GM21447 (cell line): ENCODE data around the gene LEMD2.

Experiments
- ATAC-seq: cut with Tn5 transposase; IDR thresholded peaks from one replicate; pipeline ENCODE4 v1.9.1; 2021; ENCODE audit not compliant: unreplicated experiment

Gene LEMD2

DNA sequence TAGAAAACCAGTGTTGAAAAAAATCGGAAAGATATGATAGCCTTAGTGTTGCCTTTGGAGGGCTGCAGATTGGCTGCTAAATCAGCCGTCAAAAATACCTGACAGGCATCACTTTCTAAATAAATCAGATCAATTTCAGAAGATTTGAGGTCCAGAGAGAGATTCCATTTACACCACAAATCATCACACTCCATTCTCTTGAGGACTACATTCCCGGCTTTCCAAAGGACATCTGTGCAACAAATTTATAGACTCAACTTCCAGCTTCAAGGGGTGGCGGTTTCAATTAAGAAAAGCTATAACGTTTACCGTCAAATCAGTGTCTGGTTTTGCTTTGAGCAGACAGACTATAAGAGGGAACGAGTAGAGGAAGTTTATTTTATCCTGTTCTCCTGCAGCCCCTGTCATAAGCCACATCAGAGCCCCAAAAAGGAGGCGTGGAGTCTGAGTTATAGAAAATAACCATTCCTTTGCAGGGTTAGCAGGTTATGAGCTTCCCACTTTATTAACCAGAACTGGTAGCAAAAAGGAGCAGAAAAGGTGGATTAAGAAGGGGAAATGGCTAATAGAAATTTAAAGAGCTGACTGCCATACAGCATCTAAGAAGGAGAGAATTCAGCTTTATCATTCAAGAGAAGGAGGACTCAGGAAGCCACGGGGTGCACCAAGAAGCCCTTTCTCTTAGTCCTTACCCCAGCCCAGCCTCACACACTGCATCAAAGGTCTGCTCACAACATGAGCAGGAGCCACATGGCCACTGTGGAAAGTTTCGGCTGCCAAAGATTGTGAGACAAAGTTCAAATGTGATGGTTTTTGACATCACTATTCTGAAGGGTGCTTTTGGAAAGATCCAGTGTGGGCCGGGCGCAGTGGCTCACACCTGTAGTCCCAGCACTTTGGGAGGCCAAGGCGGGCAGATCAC lies 64.6 kb downstream of the LEMD2 start:
- ATAC-seq: no peak

DNA sequence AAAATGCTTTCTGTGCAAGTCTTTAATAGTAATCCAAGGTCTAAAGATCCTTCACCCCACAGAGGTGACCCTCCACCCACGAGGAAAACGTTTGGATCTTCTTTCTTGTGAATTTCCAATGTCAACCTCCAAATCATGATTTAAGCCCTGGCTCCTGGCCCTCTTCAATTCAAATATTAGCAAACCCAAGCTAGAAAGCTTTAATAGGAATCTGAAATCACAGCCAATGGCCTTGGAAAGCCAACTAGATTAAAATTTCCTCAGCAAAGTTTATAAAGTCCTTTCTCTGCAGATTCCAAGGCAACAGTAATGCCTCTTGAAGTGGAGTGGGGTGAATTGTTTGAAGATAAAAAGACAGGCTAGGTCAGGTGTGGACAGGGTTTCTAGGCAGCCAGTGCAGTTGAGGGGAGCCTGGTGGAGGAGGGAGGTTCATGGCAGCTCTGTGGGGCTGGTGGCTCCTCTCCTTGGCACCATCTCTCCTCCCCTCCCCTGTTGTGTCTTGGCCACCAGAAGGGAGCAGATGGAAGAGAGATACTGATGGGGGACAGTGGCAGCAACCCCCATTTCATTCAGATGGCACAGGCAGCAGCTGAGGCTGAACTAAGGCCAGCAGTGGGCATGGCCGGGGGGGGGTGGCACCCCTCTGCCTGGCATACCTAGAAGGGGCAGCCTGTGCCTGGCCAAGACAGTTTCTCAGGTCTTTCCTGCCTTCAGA lies 65.4 kb downstream of the LEMD2 start:
- no peak for ATAC-seq

DNA sequence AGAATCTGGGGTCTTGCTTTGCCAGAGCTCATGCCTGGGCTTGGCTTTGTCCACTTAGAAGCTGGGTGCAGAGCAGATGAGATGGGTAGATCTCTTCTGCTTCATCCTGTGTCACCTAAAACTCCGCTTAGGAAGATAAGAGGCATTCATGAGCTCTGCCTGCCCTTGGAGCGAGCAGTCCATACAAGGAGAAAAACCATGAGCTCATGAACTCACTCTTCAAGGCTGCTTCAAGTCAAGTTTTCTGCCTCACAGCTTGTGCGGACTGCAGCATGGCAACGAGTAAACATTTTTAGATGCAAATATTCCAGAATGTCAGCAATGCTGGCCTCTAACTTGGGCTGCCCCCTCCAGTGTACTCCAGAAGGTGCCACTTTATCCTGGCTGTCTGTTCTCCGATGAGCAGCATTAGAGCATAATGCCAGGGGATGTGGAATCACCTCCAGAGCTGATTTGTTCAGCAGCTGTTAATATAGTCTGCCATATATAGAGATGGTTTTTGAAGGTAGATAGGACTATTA lies 66.8 kb downstream of the LEMD2 start:
- ATAC-seq: no peak

DNA sequence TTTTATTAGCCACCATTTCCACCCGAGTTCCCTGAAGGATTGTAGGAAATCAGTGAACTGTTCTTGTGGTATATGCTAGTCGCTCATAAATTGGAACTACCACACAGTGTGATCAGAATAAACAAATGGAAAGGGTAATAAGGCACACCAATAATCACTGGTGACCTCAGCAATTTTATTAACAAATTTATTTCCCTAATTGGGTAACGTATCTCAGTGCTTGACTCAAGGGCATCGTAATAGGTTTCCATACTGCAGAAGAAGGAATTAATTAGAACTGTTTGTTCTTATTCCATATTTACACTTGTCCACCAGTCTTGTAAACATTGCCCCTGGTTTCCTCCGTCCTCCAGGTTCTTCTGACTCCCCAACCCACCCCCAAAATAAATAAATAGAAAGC lies 67.4 kb downstream of the LEMD2 start:
- no peak for ATAC-seq
